Lower leg skin (tissue), 3 donors: ENCODE data around the gene TNFAIP2.

Experiments
- CTCF ChIP-seq, 3 donors: fragments of 450-650 bp; IDR thresholded peaks; one replicate each; pipeline ENCODE4 v1.5.1; 2016; ENCODE audit warnings: antibody characterized with exemption in 3 of 3, mild to moderate bottlenecking in 3 of 3, moderate library complexity in 2 of 3
- POLR2A ChIP-seq, 2 donors: fragments of 450-650 bp; IDR thresholded peaks; one replicate each; pipeline ENCODE4 v1.6.1; 2016 to 2017; ENCODE audit warnings: antibody characterized with exemption in 2 of 2, mild to moderate bottlenecking in 1 of 2, moderate library complexity in 1 of 2

- TF ChIP-seq CTCF (IDR thresholded peaks at IDR 0.05) (no peak), POLR2A (IDR thresholded peaks at IDR 0.05) (no peak)
These were observed 20.2 kb downstream of the TNFAIP2 start for GRCh38 chr14:103143506-103143905.
